Measurements from ENCODE around the gene HOXB2. TPM values are rescaled to one million over a fixed set of nuclear protein-coding genes. Genes with fewer than 3 reads are reported as not detected.

Gene HOXB2
- total and polyA plus RNA-seq, 9 of the 15 experiments (the other 6 are each of a cell fraction or from before 2014, with no cell fraction given): 2.1 to 97.7 (median 21.2) TPM

DNA sequence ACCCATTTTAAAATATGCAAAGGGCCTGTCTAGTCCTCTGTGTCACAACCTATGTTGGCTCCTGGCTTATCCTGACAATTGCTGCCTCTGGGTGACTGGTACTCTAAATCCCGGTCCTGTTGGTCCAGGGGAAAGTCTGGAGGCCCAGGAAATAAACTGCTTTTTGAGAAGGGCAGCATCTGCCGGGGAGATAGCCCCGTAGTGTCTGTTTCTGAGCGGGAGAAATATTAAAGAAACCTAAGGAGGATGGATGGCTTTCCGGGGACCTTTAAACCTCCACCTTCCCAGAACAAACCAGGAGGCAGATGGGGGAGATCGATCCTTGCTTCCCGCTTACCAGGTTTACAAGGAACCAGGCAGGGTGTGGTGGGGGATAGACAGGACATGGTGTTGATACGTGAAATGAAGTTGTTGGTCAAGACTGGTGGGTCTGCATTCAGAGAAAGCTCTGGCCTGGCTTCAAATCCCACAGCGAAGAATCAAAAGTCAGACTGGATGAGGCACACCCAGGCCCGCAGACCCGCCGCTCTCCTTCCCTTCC lies 3.8 kb downstream of the HOXB2 start (continued):
- TF ChIP-seq, protein P1, sequence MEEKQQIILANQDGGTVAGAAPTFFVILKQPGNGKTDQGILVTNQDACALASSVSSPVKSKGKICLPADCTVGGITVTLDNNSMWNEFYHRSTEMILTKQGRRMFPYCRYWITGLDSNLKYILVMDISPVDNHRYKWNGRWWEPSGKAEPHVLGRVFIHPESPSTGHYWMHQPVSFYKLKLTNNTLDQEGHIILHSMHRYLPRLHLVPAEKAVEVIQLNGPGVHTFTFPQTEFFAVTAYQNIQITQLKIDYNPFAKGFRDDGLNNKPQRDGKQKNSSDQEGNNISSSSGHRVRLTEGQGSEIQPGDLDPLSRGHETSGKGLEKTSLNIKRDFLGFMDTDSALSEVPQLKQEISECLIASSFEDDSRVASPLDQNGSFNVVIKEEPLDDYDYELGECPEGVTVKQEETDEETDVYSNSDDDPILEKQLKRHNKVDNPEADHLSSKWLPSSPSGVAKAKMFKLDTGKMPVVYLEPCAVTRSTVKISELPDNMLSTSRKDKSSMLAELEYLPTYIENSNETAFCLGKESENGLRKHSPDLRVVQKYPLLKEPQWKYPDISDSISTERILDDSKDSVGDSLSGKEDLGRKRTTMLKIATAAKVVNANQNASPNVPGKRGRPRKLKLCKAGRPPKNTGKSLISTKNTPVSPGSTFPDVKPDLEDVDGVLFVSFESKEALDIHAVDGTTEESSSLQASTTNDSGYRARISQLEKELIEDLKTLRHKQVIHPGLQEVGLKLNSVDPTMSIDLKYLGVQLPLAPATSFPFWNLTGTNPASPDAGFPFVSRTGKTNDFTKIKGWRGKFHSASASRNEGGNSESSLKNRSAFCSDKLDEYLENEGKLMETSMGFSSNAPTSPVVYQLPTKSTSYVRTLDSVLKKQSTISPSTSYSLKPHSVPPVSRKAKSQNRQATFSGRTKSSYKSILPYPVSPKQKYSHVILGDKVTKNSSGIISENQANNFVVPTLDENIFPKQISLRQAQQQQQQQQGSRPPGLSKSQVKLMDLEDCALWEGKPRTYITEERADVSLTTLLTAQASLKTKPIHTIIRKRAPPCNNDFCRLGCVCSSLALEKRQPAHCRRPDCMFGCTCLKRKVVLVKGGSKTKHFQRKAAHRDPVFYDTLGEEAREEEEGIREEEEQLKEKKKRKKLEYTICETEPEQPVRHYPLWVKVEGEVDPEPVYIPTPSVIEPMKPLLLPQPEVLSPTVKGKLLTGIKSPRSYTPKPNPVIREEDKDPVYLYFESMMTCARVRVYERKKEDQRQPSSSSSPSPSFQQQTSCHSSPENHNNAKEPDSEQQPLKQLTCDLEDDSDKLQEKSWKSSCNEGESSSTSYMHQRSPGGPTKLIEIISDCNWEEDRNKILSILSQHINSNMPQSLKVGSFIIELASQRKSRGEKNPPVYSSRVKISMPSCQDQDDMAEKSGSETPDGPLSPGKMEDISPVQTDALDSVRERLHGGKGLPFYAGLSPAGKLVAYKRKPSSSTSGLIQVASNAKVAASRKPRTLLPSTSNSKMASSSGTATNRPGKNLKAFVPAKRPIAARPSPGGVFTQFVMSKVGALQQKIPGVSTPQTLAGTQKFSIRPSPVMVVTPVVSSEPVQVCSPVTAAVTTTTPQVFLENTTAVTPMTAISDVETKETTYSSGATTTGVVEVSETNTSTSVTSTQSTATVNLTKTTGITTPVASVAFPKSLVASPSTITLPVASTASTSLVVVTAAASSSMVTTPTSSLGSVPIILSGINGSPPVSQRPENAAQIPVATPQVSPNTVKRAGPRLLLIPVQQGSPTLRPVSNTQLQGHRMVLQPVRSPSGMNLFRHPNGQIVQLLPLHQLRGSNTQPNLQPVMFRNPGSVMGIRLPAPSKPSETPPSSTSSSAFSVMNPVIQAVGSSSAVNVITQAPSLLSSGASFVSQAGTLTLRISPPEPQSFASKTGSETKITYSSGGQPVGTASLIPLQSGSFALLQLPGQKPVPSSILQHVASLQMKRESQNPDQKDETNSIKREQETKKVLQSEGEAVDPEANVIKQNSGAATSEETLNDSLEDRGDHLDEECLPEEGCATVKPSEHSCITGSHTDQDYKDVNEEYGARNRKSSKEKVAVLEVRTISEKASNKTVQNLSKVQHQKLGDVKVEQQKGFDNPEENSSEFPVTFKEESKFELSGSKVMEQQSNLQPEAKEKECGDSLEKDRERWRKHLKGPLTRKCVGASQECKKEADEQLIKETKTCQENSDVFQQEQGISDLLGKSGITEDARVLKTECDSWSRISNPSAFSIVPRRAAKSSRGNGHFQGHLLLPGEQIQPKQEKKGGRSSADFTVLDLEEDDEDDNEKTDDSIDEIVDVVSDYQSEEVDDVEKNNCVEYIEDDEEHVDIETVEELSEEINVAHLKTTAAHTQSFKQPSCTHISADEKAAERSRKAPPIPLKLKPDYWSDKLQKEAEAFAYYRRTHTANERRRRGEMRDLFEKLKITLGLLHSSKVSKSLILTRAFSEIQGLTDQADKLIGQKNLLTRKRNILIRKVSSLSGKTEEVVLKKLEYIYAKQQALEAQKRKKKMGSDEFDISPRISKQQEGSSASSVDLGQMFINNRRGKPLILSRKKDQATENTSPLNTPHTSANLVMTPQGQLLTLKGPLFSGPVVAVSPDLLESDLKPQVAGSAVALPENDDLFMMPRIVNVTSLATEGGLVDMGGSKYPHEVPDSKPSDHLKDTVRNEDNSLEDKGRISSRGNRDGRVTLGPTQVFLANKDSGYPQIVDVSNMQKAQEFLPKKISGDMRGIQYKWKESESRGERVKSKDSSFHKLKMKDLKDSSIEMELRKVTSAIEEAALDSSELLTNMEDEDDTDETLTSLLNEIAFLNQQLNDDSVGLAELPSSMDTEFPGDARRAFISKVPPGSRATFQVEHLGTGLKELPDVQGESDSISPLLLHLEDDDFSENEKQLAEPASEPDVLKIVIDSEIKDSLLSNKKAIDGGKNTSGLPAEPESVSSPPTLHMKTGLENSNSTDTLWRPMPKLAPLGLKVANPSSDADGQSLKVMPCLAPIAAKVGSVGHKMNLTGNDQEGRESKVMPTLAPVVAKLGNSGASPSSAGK (IDR thresholded peaks at IDR 0.05): no peak
- TF ChIP-seq, protein P2, sequence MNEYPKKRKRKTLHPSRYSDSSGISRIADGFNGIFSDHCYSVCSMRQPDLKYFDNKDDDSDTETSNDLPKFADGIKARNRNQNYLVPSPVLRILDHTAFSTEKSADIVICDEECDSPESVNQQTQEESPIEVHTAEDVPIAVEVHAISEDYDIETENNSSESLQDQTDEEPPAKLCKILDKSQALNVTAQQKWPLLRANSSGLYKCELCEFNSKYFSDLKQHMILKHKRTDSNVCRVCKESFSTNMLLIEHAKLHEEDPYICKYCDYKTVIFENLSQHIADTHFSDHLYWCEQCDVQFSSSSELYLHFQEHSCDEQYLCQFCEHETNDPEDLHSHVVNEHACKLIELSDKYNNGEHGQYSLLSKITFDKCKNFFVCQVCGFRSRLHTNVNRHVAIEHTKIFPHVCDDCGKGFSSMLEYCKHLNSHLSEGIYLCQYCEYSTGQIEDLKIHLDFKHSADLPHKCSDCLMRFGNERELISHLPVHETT (CRISPR knock-in tag; conservative IDR thresholded peaks at IDR 0.05 in 1 of 2, IDR thresholded peaks at IDR 0.05 in 1 of 2): peak in 1 of 2 experiments; percentile 37; a peak in 1 of 4 replicates
- TF ChIP-seq, protein P3, sequence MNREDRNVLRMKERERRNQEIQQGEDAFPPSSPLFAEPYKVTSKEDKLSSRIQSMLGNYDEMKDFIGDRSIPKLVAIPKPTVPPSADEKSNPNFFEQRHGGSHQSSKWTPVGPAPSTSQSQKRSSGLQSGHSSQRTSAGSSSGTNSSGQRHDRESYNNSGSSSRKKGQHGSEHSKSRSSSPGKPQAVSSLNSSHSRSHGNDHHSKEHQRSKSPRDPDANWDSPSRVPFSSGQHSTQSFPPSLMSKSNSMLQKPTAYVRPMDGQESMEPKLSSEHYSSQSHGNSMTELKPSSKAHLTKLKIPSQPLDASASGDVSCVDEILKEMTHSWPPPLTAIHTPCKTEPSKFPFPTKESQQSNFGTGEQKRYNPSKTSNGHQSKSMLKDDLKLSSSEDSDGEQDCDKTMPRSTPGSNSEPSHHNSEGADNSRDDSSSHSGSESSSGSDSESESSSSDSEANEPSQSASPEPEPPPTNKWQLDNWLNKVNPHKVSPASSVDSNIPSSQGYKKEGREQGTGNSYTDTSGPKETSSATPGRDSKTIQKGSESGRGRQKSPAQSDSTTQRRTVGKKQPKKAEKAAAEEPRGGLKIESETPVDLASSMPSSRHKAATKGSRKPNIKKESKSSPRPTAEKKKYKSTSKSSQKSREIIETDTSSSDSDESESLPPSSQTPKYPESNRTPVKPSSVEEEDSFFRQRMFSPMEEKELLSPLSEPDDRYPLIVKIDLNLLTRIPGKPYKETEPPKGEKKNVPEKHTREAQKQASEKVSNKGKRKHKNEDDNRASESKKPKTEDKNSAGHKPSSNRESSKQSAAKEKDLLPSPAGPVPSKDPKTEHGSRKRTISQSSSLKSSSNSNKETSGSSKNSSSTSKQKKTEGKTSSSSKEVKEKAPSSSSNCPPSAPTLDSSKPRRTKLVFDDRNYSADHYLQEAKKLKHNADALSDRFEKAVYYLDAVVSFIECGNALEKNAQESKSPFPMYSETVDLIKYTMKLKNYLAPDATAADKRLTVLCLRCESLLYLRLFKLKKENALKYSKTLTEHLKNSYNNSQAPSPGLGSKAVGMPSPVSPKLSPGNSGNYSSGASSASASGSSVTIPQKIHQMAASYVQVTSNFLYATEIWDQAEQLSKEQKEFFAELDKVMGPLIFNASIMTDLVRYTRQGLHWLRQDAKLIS (CRISPR knock-in tag; IDR thresholded peaks at IDR 0.05): 0 out of 2 replicates have a peak, but pooled peaks have one; percentile 20
- TF ChIP-seq ZNF561 (CRISPR knock-in tag; conservative IDR thresholded peaks at IDR 0.05) (no peak), NEUROD1 (IDR thresholded peaks at IDR 0.05; ENCODE audit: borderline replicate concordance, low read depth, low read length, partially characterized antibody) (no peak), ZKSCAN8 (CRISPR knock-in tag; IDR thresholded peaks at IDR 0.05) (no peak)
- TF ChIP-seq, protein P4, sequence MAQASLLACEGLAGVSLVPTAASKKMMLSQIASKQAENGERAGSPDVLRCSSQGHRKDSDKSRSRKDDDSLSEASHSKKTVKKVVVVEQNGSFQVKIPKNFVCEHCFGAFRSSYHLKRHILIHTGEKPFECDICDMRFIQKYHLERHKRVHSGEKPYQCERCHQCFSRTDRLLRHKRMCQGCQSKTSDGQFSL (CRISPR knock-in tag; IDR thresholded peaks at IDR 0.05): no peak
- TF ChIP-seq, protein P4 (tag; IDR thresholded peaks at IDR 0.05): no peak
